ENCODE data around the gene GJB5.

GJB5 gene

DNA sequence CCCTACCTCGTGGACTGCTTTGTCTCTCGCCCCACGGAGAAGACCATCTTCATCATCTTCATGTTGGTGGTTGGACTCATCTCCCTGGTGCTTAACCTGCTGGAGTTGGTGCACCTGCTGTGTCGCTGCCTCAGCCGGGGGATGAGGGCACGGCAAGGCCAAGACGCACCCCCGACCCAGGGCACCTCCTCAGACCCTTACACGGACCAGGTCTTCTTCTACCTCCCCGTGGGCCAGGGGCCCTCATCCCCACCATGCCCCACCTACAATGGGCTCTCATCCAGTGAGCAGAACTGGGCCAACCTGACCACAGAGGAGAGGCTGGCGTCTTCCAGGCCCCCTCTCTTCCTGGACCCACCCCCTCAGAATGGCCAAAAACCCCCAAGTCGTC lies 39.9 kb downstream of the GJB5 start:
- no peak for DNase-seq (ENCODE audit: low read depth)

DNA sequence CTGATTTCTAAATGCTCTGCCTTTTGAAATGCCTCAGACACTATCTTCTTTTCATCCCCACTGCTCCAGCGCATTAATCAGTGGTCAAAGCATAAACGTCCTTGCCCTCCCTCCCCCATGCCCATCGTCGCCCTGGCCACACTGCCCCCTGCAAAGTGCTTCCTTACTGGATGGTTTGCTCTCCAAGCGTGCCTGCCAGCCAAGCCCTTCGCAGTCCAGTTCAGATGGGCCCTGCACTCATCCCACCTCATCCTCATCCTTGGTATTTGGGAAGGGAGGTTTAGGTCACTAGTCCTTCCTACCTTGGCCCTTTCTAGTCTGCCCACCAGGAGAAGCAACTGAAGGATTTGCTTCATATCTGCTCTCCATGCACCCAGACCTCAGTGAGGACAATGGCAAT lies 41.1 kb downstream of the GJB5 start:
- no peak for DNase-seq (ENCODE audit: low read depth)

DNA sequence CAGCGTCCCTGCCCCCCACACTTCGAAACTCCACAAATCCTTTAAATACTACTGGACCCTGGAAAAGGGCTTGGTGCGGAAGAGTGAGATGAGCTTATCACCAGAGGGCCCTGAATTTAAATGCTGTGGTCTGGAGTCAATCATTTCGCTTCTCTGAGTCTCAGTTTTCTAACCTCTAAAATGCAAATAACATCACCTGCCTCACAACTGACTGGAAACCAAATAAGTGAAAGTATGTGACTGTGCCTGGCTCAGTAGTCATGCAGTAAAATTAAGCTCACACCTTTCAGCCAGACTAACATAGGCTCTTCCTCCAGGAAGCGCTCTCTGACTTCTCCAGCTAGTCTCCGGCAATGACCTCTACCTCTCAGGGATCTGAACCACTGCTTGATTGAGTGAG lies 42.1 kb downstream of the GJB5 start:
- DNase-seq (ENCODE audit: low read depth) = no peak

- DNase-seq (ENCODE audit: low read depth) = no peak
Measured at GRCh38 chr1:34800214-34800613, 45.4 kb downstream of the GJB5 start.

DNA sequence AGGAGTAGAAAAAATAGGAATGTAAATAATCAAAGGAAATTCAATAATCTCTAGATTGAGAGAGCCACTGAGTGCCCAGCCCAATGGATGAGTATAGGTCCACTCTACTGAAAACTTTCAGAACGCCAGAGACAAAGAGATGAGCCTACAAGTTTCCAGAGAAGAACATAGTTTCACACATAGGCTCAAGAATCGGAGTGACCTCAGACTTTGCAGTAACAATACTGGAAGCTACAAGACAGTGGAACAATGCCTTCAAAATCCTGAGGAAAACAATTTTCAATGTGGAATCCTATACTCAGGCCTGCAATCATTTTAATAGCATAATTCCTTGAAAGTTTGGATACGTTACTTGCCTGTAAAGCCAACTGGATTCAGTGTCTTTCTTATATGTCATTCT lies 48.9 kb downstream of the GJB5 start:
- no peak for DNase-seq (ENCODE audit: low read depth)

- DNase-seq (ENCODE audit: low read depth) = no peak
Measured at GRCh38 chr1:34806396-34806795, 51.5 kb downstream of the GJB5 start.

Data from activated T-cell treated with anti-CD3 and anti-CD28 coated beads for 24 hours (primary cell).